OCI-LY1 (cell line): ENCODE measurements around the gene FARS2.

ENCODE experiments used
- CTCF ChIP-seq: fragments of 200-600 bp; sonication (generic), shearing (Covaris generic); IDR thresholded peaks from 2 replicates; pipeline ENCODE4 v1.5.1; 2017; ENCODE audit warnings: mild to moderate bottlenecking, antibody characterized with exemption, low read length, moderate library complexity, mixed read lengths
- EZH2 ChIP-seq: fragments of 200-600 bp; sonication (generic), shearing (Covaris generic); IDR thresholded peaks from 2 replicates; pipeline ENCODE4 v1.8.0; 2017; ENCODE audit warnings: borderline replicate concordance, mixed run types, mild to moderate bottlenecking, antibody characterized with exemption, low read length, moderate library complexity, mixed read lengths

DNA sequence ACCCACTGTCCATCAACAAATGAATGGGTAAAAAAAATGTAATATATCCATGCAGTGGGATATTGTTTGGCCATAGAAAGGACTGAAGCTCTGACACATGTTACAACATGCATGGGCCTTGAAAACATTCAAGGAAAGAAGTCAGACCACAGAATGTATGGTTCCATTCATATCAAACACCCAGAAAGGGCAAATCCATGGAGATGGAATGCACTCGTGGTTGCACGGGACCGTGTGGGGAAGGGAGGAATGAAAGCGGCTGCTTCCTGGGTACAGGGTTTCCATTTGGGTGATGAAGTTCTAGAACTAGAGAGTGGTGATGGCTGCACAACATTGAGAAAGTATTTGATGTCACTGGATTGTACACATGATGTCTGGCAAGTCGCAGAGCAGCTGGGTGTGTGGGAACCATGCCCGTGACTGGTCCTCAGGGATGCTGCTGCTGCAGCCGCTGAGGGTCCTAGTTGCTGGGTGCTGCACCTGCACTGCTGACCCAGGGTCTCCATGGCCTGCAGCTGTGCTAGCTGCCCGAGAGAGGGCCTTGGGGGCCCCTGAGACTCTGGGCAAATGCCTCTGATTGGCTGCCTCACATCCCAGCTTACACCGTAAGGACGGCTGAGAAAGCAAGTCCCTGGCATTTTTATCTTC, 525.1 kb downstream of the FARS2 start:
- TF ChIP-seq CTCF = 0 out of 2 replicates have a peak, but pooled peaks have one; percentile 4
- TF ChIP-seq EZH2 = no peak
